ENCODE results near the gene TOM1L1.

TOM1L1 gene

DNA sequence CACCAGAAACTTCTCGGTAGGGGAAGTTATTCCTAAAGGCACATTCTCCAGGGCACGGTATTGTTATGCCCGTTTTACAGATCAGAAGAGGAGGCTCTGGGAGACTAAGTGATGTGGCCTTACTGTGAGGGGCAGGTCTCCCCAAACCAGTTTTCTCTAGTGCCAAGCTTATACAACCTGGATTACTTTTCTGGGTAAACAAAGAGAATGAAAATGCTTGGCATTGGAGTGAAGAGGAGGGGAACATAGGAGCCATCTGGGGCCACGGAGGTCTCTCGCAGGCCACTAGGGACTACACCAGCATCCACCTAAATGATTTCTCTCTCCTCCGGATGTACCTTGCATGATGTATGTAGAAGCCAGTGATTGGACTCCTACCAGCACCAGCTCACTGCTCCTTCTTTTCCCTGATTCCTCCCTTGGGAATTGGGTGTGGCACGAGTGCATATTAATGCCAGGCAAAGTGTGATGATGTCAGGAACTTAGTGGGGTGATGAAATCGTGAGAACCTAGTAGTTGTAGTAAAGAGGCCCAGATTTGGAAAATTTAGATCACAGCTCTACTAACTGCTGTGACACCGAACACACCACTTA, 674 bp downstream of the TOM1L1 start:
- ChIA-PET CTCF (interaction anchor here (0.8 to 2.5 kb wide), 3 partner anchors 9 to 12 kb away, joined by 4 to 8 read pairs (median 4); no protein-coding TSS in a partner anchor), POLR2A (no interaction called here)
- no peak for TF ChIP-seq CTCF (IDR thresholded peaks at IDR 0.05; ENCODE audit: insufficient read depth, low read length, missing control alignments)
- H3K4me3 ChIP-seq (ENCODE audit: low read depth, low read length) = peak overlapping the region; percentile 83
- no peak for DNase-seq (ENCODE audit: low read depth, low spot score)

DNA sequence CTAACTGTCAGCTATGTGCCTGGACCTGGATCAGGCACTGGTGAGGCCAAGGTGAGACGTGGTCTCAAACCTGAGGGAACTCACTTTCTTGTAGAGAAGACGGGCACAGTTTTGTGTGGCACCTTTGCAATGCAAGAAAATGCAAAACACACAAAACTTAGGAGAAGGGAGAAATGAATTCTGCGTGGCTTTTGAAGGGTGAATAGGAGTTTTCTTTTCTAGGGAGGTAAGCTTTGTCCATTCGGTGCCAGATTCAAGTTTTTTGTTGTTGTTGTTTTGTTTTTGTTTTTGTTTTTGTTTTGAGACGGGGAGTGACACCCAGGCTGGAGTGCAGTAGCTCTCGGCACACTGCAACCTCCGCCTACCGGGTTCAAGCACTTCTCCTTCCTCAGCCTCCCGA, 1.4 kb downstream of the TOM1L1 start:
- no peak for TF ChIP-seq CTCF (IDR thresholded peaks at IDR 0.05; ENCODE audit: insufficient read depth, low read length, missing control alignments)
- H3K4me3 ChIP-seq (ENCODE audit: low read depth, low read length) = no peak overlapping the region
- no peak for DNase-seq (ENCODE audit: low read depth, low spot score)
- ChIA-PET CTCF (interaction anchor here (1.8 to 2.5 kb wide), 2 partner anchors 11 to 12 kb away, joined by 4 to 8 read pairs; no protein-coding TSS in a partner anchor), POLR2A (no interaction called here)

GRCh38 chr17:54902611-54903010, 2.0 kb downstream of the TOM1L1 start:
- no peak for TF ChIP-seq CTCF (IDR thresholded peaks at IDR 0.05; ENCODE audit: insufficient read depth, low read length, missing control alignments)

GRCh38 chr17:54903375-54903774, 2.7 kb downstream of the TOM1L1 start:
- no peak overlapping the region for H3K4me3 ChIP-seq (ENCODE audit: low read depth, low read length)
- DNase-seq (ENCODE audit: low read depth, low spot score) = no peak
- POLR2A ChIA-PET = no interaction called here
- CTCF ChIA-PET = interaction anchor here (1.1 to 1.8 kb wide), 2 partner anchors 10 to 12 kb away, joined by 3 to 5 read pairs; no protein-coding TSS in a partner anchor
- no peak for TF ChIP-seq CTCF (IDR thresholded peaks at IDR 0.05; ENCODE audit: insufficient read depth, low read length, missing control alignments)

More at GRCh38 chr17:54902611-54903010, 2.0 kb downstream of the TOM1L1 start:
- no peak for DNase-seq (ENCODE audit: low read depth, low spot score)
- no peak overlapping the region for H3K4me3 ChIP-seq (ENCODE audit: low read depth, low read length)
- CTCF ChIA-PET = interaction anchor here (1.8 to 2.5 kb wide), 2 partner anchors 11 to 13 kb away, joined by 4 to 8 read pairs; no protein-coding TSS in a partner anchor
- POLR2A ChIA-PET = no interaction called here

DNA sequence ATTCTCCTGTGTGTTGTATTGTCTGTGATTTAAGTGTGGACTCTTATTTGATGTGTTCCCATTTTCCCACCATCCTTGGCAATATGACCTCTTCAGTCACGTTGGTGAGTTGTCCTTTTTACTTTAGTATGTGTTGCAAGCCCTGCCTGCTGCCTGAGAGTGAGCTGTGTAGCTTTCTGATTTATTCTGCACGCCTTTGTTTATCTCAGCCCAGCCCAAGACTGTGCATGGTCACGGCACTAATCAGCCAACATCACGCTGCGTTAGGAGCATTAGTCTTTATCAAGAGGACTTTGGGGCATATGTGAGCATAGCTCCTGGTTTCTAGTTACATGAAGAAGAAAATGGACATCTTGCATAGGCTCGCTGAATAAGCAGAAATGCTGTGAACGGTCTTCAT, 6.0 kb downstream of the TOM1L1 start:
- ChIA-PET CTCF (no interaction called here), POLR2A (no interaction called here)
- DNase-seq (ENCODE audit: low read depth, low spot score) = no peak
- TF ChIP-seq CTCF (IDR thresholded peaks at IDR 0.05; ENCODE audit: insufficient read depth, low read length, missing control alignments) = no peak
- H3K4me3 ChIP-seq (ENCODE audit: low read depth, low read length) = no peak overlapping the region

GRCh38 chr17:54907376-54907775, 6.7 kb downstream of the TOM1L1 start:
- ChIA-PET CTCF (no interaction called here), POLR2A (no interaction called here)
- no peak for DNase-seq (ENCODE audit: low read depth, low spot score)
- no peak overlapping the region for H3K4me3 ChIP-seq (ENCODE audit: low read depth, low read length)
- no peak for TF ChIP-seq CTCF (IDR thresholded peaks at IDR 0.05; ENCODE audit: insufficient read depth, low read length, missing control alignments)
